GM12878 (cell line): Measurements from ENCODE around the gene ANO8. TPM values are rescaled to one million over a fixed set of nuclear protein-coding genes. Genes with fewer than 3 reads are reported as not detected.

Experiments
- ATAC-seq: fragments of 200-7000 bp; cut with Tn5 transposase; 3 replicates; pipeline ENCODE4 v1.9.1; 2020; ENCODE audit warnings: mild to moderate bottlenecking, moderate library complexity
- BruUV-seq: library from RNA; stranded (reverse); fragments of 400-500 nt; replicated peaks from 2 replicates; lab custom pipeline; 2021; lab: Mats Ljungman, UMichigan
- CTCF ChIA-PET: fragments of 300-600 bp; sonication (Branson Sonifier 250); formaldehyde crosslinking; extraction: SDS; loops from one replicate; lab custom pipeline; 2021; ENCODE audit warnings: inconsistent platforms; lab: Yijun Ruan, JAX
- POLR2A ChIA-PET: fragments of 350-600 bp; formaldehyde crosslinking; extraction: SDS; loops from one replicate; lab custom pipeline; 2021; ENCODE audit warnings: inconsistent platforms; lab: Charles Lee
- RAD21 ChIA-PET: fragments of 300-600 bp; sonication (Branson Sonifier 250); formaldehyde crosslinking; loops from one replicate; lab custom pipeline; 2023; ENCODE audit warnings: antibody characterized with exemption; ENCODE audit not compliant: unreplicated experiment; lab: Charles Lee
- SMC1A ChIA-PET: fragments of 300-600 bp; sonication (Branson Sonifier 250); formaldehyde crosslinking; loops from one replicate; lab custom pipeline; 2023; ENCODE audit not compliant: unreplicated experiment, uncharacterized antibody; lab: Charles Lee
- DNase-seq: peaks from one replicate; pipeline ENCODE4 v3.0.0-alpha.2; 2011; ENCODE audit warnings: low read depth, low spot score
- FAIRE-seq: peaks from 3 replicates; lab custom pipeline; 2011; peaks lifted over from hg19 to GRCh38; lab: Jason Lieb, UNC
- H2AFZ ChIP-seq: 2 replicates; pipeline ENCODE4 v1.6.0; 2011; ENCODE audit warnings: low read depth, low read length, control low read depth; ENCODE audit not compliant: control insufficient read depth
- H3K27ac ChIP-seq: 2 replicates; pipeline ENCODE4 v1.5.1; 2011; ENCODE audit warnings: control low read depth; ENCODE audit not compliant: control insufficient read depth, insufficient read depth
- H3K27me3 ChIP-seq, 2 experiments: replicated peaks in 1 of 2; 2 replicates each; pipeline versions ENCODE4 v1.6.0 to v1.6.1; 2011; ENCODE audit warnings: low read length in 1 of 2; ENCODE audit not compliant: control insufficient read depth in 2 of 2, insufficient read depth in 2 of 2
- H3K36me3 ChIP-seq, 2 experiments: 2 replicates each; pipeline ENCODE4 v1.5.1; 2011; ENCODE audit warnings: low read length in 1 of 2; ENCODE audit not compliant: control insufficient read depth in 2 of 2, insufficient read depth in 2 of 2
- H3K4me1 ChIP-seq: 2 replicates; pipeline ENCODE4 v1.6.1; 2011; ENCODE audit warnings: mild to moderate bottlenecking, low read length, moderate library complexity, mixed read lengths; ENCODE audit not compliant: control insufficient read depth, insufficient read depth
- H3K4me2 ChIP-seq: 2 replicates; pipeline ENCODE4 v1.6.0; 2011; ENCODE audit warnings: control low read depth; ENCODE audit not compliant: control insufficient read depth, insufficient read depth
- H3K4me3 ChIP-seq: fragments of 200-600 bp; sonication (generic); 2 replicates; pipeline ENCODE4 v1.5.1; 2016
- H3K79me2 ChIP-seq: 2 replicates; pipeline ENCODE4 v1.6.0; 2011; ENCODE audit warnings: low read length; ENCODE audit not compliant: control insufficient read depth, insufficient read depth
- H3K9ac ChIP-seq: 2 replicates; pipeline ENCODE4 v1.8.0; 2011; ENCODE audit warnings: low read length, control low read depth, mixed read lengths; ENCODE audit not compliant: control insufficient read depth, insufficient read depth
- H3K9me3 ChIP-seq: replicated peaks from 3 replicates; pipeline ENCODE4 v1.5.1; 2011; ENCODE audit warnings: mild to moderate bottlenecking, low read length; ENCODE audit not compliant: control insufficient read depth, insufficient read depth
- H4K20me1 ChIP-seq: 2 replicates; pipeline ENCODE4 v1.6.0; 2011; ENCODE audit not compliant: control insufficient read depth, insufficient read depth
- CREB1 ChIP-seq: IDR thresholded peaks from 2 replicates; pipeline ENCODE4 v1.6.1; 2012; ENCODE audit warnings: low read depth, mild to moderate bottlenecking, inconsistent platforms
- CREM ChIP-seq: IDR thresholded peaks from 2 replicates; pipeline ENCODE4 v1.6.1; 2014; ENCODE audit warnings: antibody characterized with exemption, low read depth
- FOXK2 ChIP-seq: fragments of 450-650 bp; IDR thresholded peaks from 2 replicates; pipeline ENCODE4 v1.6.1; 2017; ENCODE audit warnings: mild to moderate bottlenecking, moderate library complexity
- HDAC6 ChIP-seq: fragments of 200-600 bp; sonication (generic); IDR thresholded peaks from one replicate; pipeline ENCODE4 v1.8.0; 2017; ENCODE audit warnings: antibody characterized with exemption; ENCODE audit not compliant: unreplicated experiment
- MLLT1 ChIP-seq: fragments of 450-650 bp; IDR thresholded peaks from 2 replicates; pipeline ENCODE4 v1.6.1; 2016; ENCODE audit warnings: mild to moderate bottlenecking
- PAX8 ChIP-seq: fragments of 450-650 bp; IDR thresholded peaks from 2 replicates; pipeline ENCODE4 v1.6.1; 2017; ENCODE audit warnings: mild to moderate bottlenecking, moderate library complexity
- PRDM15 ChIP-seq: fragments of 450-650 bp; formaldehyde crosslinking; IDR thresholded peaks from 2 replicates; pipeline ENCODE4 v1.4.0; 2020; ENCODE audit warnings: mild to moderate bottlenecking, moderate library complexity
- RELA ChIP-seq: fragments of 450-650 bp; IDR thresholded peaks from 2 replicates; pipeline ENCODE4 v1.8.0; 2014; ENCODE audit warnings: borderline replicate concordance; ENCODE audit not compliant: partially characterized antibody
- STAT1 ChIP-seq: fragments of 450-650 bp; conservative IDR thresholded peaks from 2 replicates; pipeline ENCODE4 v1.6.1; 2014; ENCODE audit warnings: antibody characterized with exemption, mild to moderate bottlenecking
- ZNF217 ChIP-seq: fragments of 450-650 bp; IDR thresholded peaks from 2 replicates; pipeline ENCODE4 v1.6.1; 2017; ENCODE audit warnings: antibody characterized with exemption, mild to moderate bottlenecking
- WGBS: methylation state at CpG from one replicate; pipeline ENCODE4 v1.1.6; 2016; ENCODE audit warnings: low lambda C conversion rate; ENCODE audit not compliant: insufficient replicate concordance, insufficient coverage; ENCODE audit errors: missing lambda C conversion rate; 5-methylcytosine and 5-hydroxymethylcytosine counted together
- in situ Hi-C: fragments of 300-500 bp; cut with MboI; formaldehyde crosslinking; loops from 9 replicates; pipeline ENCODE4 v1.14.3; 2018; ENCODE audit warnings: mixed read lengths
- intact Hi-C: fragments of 100-400 bp; cut with micrococcal nuclease; formaldehyde crosslinking; loops from one replicate; pipeline ENCODE4 v1.14.2; 2022; ENCODE audit not compliant: unreplicated experiment
- polyA plus RNA-seq, 11 experiments: library from polyadenylated mRNA; depleted of rRNA in 4 of 11; unstranded in 6 of 11; stranded (reverse) in 5 of 11; fragments of >200 nt; fragmentation: Nextera tagmentation in 4 of 11; fragmentation: Illumina TruSeq in 1 of 11; extraction: Ambion mirVana in 4 of 11; extraction: Trizol in 1 of 11; gene quantifications; 1 replicate in 1 of 11; 2 replicates in 10 of 11; pipeline versions ENCODE4 v1.2.1 to v1.2.3, GENCODE V29; 2011 to 2016; ENCODE audit warnings: inconsistent platforms in 2 of 11, missing spikeins in 2 of 11, low read depth in 1 of 11
- total RNA-seq, 4 experiments: library from RNA; depleted of rRNA in 3 of 4; stranded (reverse); fragments of >200 nt in 3 of 4; fragmentation: Illumina TruSeq in 1 of 4; extraction: Trizol in 1 of 4; gene quantifications; 2 replicates each; pipeline versions ENCODE4 v1.2.1 to v1.2.3, GENCODE V29; 2013 to 2021
- TF ChIP-seq, protein P1 (sequence below): IDR thresholded peaks from 2 replicates; pipeline ENCODE4 v1.6.1; 2012; ENCODE audit warnings: low read depth, low read length, improper control_type of control experiment
- TF ChIP-seq, protein P2 (sequence below): IDR thresholded peaks from 2 replicates; pipeline ENCODE4 v1.6.1; 2012; ENCODE audit warnings: improper control_type of control experiment, low read depth, low read length; ENCODE audit not compliant: insufficient replicate concordance
- TF ChIP-seq, protein P3 (sequence below): IDR thresholded peaks from 2 replicates; pipeline ENCODE4 v1.6.1; 2012; ENCODE audit warnings: low read depth, low read length, improper control_type of control experiment

Gene ANO8
- total and polyA plus RNA-seq, 10 of the 15 experiments (the other 5 are each of a cell fraction or from before 2014, with no cell fraction given) = 0.04 to 6.7 (median 1.1) TPM

GRCh38 chr19:17357724-17358123, 23.1 kb upstream of the ANO8 start:
- H3K79me2 ChIP-seq = no peaks in the 10 kb centered on the region
- H3K4me3 ChIP-seq = no peak overlapping the region
- no peak overlapping the region for H2AFZ ChIP-seq
- BruUV-seq = no TSS peak
- H3K9ac ChIP-seq = no peak overlapping the region
- intact Hi-C loops = no loop called here
- in situ Hi-C loops = no loop called here
- H4K20me1 ChIP-seq = no peaks in the 10 kb centered on the region
- ChIA-PET SMC1A (no interaction called here), POLR2A (interaction anchor here (0.6 kb wide), 1 partner anchor 280 kb away, joined by 4 read pairs; no protein-coding TSS in a partner anchor)
- no peak overlapping the region for H3K4me2 ChIP-seq
- H3K27me3 ChIP-seq = no peaks in the 10 kb centered on the region
- no peak for TF ChIP-seq MLLT1
- TF ChIP-seq RELA = no peak
- TF ChIP-seq FOXK2 = no peak
- TF ChIP-seq STAT1 = no peak
- TF ChIP-seq, protein P1, sequence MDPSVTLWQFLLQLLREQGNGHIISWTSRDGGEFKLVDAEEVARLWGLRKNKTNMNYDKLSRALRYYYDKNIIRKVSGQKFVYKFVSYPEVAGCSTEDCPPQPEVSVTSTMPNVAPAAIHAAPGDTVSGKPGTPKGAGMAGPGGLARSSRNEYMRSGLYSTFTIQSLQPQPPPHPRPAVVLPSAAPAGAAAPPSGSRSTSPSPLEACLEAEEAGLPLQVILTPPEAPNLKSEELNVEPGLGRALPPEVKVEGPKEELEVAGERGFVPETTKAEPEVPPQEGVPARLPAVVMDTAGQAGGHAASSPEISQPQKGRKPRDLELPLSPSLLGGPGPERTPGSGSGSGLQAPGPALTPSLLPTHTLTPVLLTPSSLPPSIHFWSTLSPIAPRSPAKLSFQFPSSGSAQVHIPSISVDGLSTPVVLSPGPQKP = no peak
- TF ChIP-seq HDAC6 = no peak
- TF ChIP-seq, protein P2, sequence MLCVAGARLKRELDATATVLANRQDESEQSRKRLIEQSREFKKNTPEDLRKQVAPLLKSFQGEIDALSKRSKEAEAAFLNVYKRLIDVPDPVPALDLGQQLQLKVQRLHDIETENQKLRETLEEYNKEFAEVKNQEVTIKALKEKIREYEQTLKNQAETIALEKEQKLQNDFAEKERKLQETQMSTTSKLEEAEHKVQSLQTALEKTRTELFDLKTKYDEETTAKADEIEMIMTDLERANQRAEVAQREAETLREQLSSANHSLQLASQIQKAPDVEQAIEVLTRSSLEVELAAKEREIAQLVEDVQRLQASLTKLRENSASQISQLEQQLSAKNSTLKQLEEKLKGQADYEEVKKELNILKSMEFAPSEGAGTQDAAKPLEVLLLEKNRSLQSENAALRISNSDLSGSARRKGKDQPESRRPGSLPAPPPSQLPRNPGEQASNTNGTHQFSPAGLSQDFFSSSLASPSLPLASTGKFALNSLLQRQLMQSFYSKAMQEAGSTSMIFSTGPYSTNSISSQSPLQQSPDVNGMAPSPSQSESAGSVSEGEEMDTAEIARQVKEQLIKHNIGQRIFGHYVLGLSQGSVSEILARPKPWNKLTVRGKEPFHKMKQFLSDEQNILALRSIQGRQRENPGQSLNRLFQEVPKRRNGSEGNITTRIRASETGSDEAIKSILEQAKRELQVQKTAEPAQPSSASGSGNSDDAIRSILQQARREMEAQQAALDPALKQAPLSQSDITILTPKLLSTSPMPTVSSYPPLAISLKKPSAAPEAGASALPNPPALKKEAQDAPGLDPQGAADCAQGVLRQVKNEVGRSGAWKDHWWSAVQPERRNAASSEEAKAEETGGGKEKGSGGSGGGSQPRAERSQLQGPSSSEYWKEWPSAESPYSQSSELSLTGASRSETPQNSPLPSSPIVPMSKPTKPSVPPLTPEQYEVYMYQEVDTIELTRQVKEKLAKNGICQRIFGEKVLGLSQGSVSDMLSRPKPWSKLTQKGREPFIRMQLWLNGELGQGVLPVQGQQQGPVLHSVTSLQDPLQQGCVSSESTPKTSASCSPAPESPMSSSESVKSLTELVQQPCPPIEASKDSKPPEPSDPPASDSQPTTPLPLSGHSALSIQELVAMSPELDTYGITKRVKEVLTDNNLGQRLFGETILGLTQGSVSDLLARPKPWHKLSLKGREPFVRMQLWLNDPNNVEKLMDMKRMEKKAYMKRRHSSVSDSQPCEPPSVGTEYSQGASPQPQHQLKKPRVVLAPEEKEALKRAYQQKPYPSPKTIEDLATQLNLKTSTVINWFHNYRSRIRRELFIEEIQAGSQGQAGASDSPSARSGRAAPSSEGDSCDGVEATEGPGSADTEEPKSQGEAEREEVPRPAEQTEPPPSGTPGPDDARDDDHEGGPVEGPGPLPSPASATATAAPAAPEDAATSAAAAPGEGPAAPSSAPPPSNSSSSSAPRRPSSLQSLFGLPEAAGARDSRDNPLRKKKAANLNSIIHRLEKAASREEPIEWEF = no peak
- TF ChIP-seq ZNF217 = no peak
- no peak for TF ChIP-seq CREB1
- no peak for TF ChIP-seq PRDM15 (CRISPR knock-in tag)
- TF ChIP-seq CREM = no peak
- TF ChIP-seq PAX8 = no peak
- TF ChIP-seq, protein P3, sequence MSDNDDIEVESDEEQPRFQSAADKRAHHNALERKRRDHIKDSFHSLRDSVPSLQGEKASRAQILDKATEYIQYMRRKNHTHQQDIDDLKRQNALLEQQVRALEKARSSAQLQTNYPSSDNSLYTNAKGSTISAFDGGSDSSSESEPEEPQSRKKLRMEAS = no peak
- TF ChIP-seq, all 136 proteins: peak for 0
- ChIA-PET RAD21 (no interaction called here), CTCF (interaction anchor here (1.0 to 3.0 kb wide), 4 partner anchors 9 to 36 kb away, joined by 3 to 11 read pairs (median 5); partner anchors contain the start of gene CCDC194)
- ATAC-seq (no peak), FAIRE-seq (no peak), DNase-seq (no peak)
- H3K27ac ChIP-seq = no peak overlapping the region
- 46% methylated on average over 11 of the region's 11 CpGs for WGBS
- H3K4me1 ChIP-seq = no peaks in the 10 kb centered on the region
- no peaks in the 10 kb centered on the region for H3K9me3 ChIP-seq
- H3K36me3 ChIP-seq = no peaks in the 10 kb centered on the region
